WTC11 (cell line): ENCODE measurements around the gene PAQR9. TPM values are rescaled to one million over a fixed set of nuclear protein-coding genes. Genes with fewer than 3 reads are reported as not detected.

ENCODE experiments used
- ATAC-seq: fragments of 200-7000 bp; cut with Tn5 transposase; 2 replicates; pipeline ENCODE4 v1.10.0; 2021; ENCODE audit warnings: mild to moderate bottlenecking, moderate library complexity
- CTCF ChIA-PET: fragments of 300-600 bp; sonication (Branson Sonifier 250); formaldehyde crosslinking; loops from one replicate; lab custom pipeline; 2021; ENCODE audit warnings: antibody characterized with exemption; lab: Charles Lee
- POLR2A ChIA-PET: fragments of 350-600 bp; sonication (Branson Sonifier 250); formaldehyde crosslinking; loops from one replicate; lab custom pipeline; 2021; ENCODE audit warnings: antibody characterized with exemption; lab: Charles Lee
- DNase-seq: peaks from one replicate; pipeline ENCODE4 v3.0.0; 2021; ENCODE audit warnings: low spot score
- H3K27ac Mint-ChIP-seq: 2 replicates; pipeline ENCODE4 v1.8.0; 2021; ENCODE audit warnings: mixed read lengths
- H3K27me3 Mint-ChIP-seq: 2 replicates; pipeline ENCODE4 v1.8.0; 2021; ENCODE audit warnings: low read depth, mild to moderate bottlenecking, moderate library complexity, mixed read lengths
- H3K36me3 Mint-ChIP-seq: 2 replicates; pipeline ENCODE4 v1.8.0; 2021; ENCODE audit warnings: mixed read lengths
- H3K4me1 Mint-ChIP-seq: 2 replicates; pipeline ENCODE4 v1.8.0; 2022; ENCODE audit warnings: mixed read lengths
- H3K4me3 Mint-ChIP-seq: 2 replicates; pipeline ENCODE4 v1.8.0; 2021; ENCODE audit warnings: mild to moderate bottlenecking, moderate library complexity, mixed read lengths
- H3K9me3 Mint-ChIP-seq: 2 replicates; pipeline ENCODE4 v1.8.0; 2021; ENCODE audit warnings: mixed read lengths
- ATF1 ChIP-seq: sonication (generic); formaldehyde crosslinking; IDR thresholded peaks from 2 replicates; pipeline ENCODE4 v1.8.1; 2023; ENCODE audit warnings: mild to moderate bottlenecking, moderate library complexity, missing genetic modification reagents
- KAT7 ChIP-seq: sonication (generic); formaldehyde crosslinking; IDR thresholded peaks from 2 replicates; pipeline ENCODE4 v1.8.1; 2023; ENCODE audit warnings: missing genetic modification reagents, mild to moderate bottlenecking, borderline replicate concordance
- NR3C1 ChIP-seq: sonication (generic); formaldehyde crosslinking; conservative IDR thresholded peaks from 2 replicates; pipeline ENCODE4 v1.8.1; 2023; ENCODE audit warnings: low read depth, mild to moderate bottlenecking, missing genetic modification reagents
- RORB ChIP-seq: fragments of 250-450 bp; sonication (Bioruptor Pico); IDR thresholded peaks from 2 replicates; pipeline ENCODE4 v1.9.0; 2021; ENCODE audit warnings: mild to moderate bottlenecking
- SOX15 ChIP-seq: fragments of 250-450 bp; sonication (Bioruptor Pico); IDR thresholded peaks from 2 replicates; pipeline ENCODE4 v1.9.0; 2021; ENCODE audit warnings: mild to moderate bottlenecking
- SP1 ChIP-seq: sonication (generic); formaldehyde crosslinking; conservative IDR thresholded peaks from 2 replicates; pipeline ENCODE4 v1.8.1; 2022; ENCODE audit warnings: missing genetic modification reagents
- TEAD1 ChIP-seq: sonication (generic); formaldehyde crosslinking; IDR thresholded peaks from 2 replicates; pipeline ENCODE4 v1.8.0; 2022; ENCODE audit warnings: mild to moderate bottlenecking, missing genetic modification reagents
- TEAD4 ChIP-seq: sonication (generic); formaldehyde crosslinking; IDR thresholded peaks from 2 replicates; pipeline ENCODE4 v1.8.0; 2022; ENCODE audit warnings: mild to moderate bottlenecking, missing genetic modification reagents
- ZNF219 ChIP-seq: sonication (generic); formaldehyde crosslinking; IDR thresholded peaks from 2 replicates; pipeline ENCODE4 v1.8.0; 2023; ENCODE audit warnings: missing genetic modification reagents, mild to moderate bottlenecking, borderline replicate concordance
- ZNF396 ChIP-seq: fragments of 250-450 bp; sonication (Bioruptor Pico); IDR thresholded peaks from 2 replicates; pipeline ENCODE4 v1.8.0; 2021; ENCODE audit warnings: mild to moderate bottlenecking, moderate library complexity, borderline replicate concordance
- ZNF416 ChIP-seq: fragments of 250-450 bp; sonication (Bioruptor Pico); IDR thresholded peaks from 2 replicates; pipeline ENCODE4 v1.9.0; 2021; ENCODE audit warnings: mild to moderate bottlenecking, inconsistent platforms
- total RNA-seq: library from RNA; stranded (reverse); gene quantifications from 3 replicates; pipeline ENCODE4 v1.2.3, GENCODE V29; 2021
- TF ChIP-seq, protein P1 (sequence below): sonication (generic); formaldehyde crosslinking; IDR thresholded peaks from 2 replicates; pipeline ENCODE4 v1.8.0; 2022; ENCODE audit warnings: mild to moderate bottlenecking, missing genetic modification reagents
- TF ChIP-seq, protein P2 (sequence below): sonication (generic); formaldehyde crosslinking; IDR thresholded peaks from 2 replicates; pipeline ENCODE4 v1.8.1; 2023; ENCODE audit warnings: mild to moderate bottlenecking, missing genetic modification reagents
- TF ChIP-seq, protein P3 (sequence below): sonication (generic); formaldehyde crosslinking; IDR thresholded peaks from 2 replicates; pipeline ENCODE4 v1.8.0; 2022; ENCODE audit warnings: mild to moderate bottlenecking, missing genetic modification reagents
- TF ChIP-seq, protein P4 (sequence below): sonication (generic); formaldehyde crosslinking; IDR thresholded peaks from 2 replicates; pipeline ENCODE4 v1.8.0; 2022; ENCODE audit warnings: mild to moderate bottlenecking, missing genetic modification reagents
- TF ChIP-seq, protein P5 (sequence below): fragments of 250-450 bp; sonication (Bioruptor Pico); IDR thresholded peaks from 2 replicates; pipeline ENCODE4 v1.9.0; 2021; ENCODE audit warnings: mild to moderate bottlenecking, borderline replicate concordance

The PAQR9 gene
- total RNA-seq, 1 experiment from 2014 or later, result 2.0 TPM

DNA sequence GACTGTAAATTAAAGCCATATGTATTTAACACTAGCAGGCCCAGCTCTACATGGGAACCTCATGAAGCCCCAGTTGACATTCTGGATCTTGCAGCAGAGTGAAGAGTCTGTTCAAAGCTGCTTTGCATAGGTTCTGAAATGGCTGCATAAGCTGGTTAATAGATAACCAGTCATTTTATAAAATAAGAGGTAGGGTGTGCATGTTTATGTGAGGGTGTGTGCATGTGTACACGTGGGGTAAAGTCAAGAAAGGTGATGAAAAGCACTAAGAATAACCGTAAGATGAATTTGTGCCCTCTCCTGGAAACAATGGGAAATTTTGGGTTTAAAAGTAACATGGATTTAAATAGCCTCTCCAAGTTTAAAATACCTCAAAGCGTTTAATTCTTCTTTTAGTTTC lies 33.0 kb downstream of the PAQR9 start (continued):
- TF ChIP-seq, protein P1, sequence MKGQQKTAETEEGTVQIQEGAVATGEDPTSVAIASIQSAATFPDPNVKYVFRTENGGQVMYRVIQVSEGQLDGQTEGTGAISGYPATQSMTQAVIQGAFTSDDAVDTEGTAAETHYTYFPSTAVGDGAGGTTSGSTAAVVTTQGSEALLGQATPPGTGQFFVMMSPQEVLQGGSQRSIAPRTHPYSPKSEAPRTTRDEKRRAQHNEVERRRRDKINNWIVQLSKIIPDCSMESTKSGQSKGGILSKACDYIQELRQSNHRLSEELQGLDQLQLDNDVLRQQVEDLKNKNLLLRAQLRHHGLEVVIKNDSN, result no peak
- TF ChIP-seq TEAD1 (CRISPR knock-in tag) (no peak), SOX15 (CRISPR knock-in tag) (no peak), ZNF396 (CRISPR knock-in tag) (no peak), RORB (no peak)
- TF ChIP-seq, protein P2, sequence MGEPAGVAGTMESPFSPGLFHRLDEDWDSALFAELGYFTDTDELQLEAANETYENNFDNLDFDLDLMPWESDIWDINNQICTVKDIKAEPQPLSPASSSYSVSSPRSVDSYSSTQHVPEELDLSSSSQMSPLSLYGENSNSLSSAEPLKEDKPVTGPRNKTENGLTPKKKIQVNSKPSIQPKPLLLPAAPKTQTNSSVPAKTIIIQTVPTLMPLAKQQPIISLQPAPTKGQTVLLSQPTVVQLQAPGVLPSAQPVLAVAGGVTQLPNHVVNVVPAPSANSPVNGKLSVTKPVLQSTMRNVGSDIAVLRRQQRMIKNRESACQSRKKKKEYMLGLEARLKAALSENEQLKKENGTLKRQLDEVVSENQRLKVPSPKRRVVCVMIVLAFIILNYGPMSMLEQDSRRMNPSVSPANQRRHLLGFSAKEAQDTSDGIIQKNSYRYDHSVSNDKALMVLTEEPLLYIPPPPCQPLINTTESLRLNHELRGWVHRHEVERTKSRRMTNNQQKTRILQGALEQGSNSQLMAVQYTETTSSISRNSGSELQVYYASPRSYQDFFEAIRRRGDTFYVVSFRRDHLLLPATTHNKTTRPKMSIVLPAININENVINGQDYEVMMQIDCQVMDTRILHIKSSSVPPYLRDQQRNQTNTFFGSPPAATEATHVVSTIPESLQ (CRISPR knock-in tag), result no peak

DNA sequence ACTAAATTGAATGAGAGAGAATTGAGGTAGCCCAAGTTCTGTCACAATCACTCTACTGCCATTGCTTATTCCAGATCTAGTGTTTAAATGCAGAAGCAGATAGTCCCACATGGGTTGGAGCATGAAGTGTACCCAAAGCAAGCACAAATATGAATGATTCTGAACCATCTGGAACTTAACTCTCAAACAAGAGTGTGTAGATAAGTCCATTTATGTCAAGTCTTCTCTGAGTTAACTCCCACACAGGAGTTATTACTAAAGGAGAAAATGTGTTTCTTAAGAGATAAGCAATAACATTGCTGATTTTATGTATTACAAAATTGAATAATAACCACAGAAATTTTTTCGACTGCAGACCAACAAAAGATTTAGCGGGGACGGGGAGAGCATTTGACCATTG lies 33.6 kb downstream of the PAQR9 start:
- H3K27me3 Mint-ChIP-seq, result no peaks in the 10 kb centered on the region
- CTCF ChIA-PET, result interaction anchor here (1.1 to 3.8 kb wide), 7 partner anchors 10 to 137 kb away, joined by 3 to 26 read pairs (median 11); partner anchors contain the start of genes PAQR9 and PCOLCE2
- no peak for TF ChIP-seq KAT7 (CRISPR knock-in tag)
- no peak for TF ChIP-seq SP1 (CRISPR knock-in tag)
- TF ChIP-seq, protein P3, sequence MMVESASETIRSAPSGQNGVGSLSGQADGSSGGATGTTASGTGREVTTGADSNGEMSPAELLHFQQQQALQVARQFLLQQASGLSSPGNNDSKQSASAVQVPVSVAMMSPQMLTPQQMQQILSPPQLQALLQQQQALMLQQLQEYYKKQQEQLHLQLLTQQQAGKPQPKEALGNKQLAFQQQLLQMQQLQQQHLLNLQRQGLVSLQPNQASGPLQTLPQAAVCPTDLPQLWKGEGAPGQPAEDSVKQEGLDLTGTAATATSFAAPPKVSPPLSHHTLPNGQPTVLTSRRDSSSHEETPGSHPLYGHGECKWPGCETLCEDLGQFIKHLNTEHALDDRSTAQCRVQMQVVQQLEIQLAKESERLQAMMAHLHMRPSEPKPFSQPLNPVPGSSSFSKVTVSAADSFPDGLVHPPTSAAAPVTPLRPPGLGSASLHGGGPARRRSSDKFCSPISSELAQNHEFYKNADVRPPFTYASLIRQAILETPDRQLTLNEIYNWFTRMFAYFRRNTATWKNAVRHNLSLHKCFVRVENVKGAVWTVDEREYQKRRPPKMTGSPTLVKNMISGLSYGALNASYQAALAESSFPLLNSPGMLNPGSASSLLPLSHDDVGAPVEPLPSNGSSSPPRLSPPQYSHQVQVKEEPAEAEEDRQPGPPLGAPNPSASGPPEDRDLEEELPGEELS (CRISPR knock-in tag), result no peak
- no peak for TF ChIP-seq ZNF416
- no peak for TF ChIP-seq SOX15 (CRISPR knock-in tag)
- TF ChIP-seq, protein P4, sequence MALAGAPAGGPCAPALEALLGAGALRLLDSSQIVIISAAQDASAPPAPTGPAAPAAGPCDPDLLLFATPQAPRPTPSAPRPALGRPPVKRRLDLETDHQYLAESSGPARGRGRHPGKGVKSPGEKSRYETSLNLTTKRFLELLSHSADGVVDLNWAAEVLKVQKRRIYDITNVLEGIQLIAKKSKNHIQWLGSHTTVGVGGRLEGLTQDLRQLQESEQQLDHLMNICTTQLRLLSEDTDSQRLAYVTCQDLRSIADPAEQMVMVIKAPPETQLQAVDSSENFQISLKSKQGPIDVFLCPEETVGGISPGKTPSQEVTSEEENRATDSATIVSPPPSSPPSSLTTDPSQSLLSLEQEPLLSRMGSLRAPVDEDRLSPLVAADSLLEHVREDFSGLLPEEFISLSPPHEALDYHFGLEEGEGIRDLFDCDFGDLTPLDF (CRISPR knock-in tag), result no peak
- TF ChIP-seq ATF1 (CRISPR knock-in tag), result no peak
- TF ChIP-seq TEAD4 (CRISPR knock-in tag), result no peak
- no peak for TF ChIP-seq NR3C1 (CRISPR knock-in tag)
- TF ChIP-seq, protein P5, sequence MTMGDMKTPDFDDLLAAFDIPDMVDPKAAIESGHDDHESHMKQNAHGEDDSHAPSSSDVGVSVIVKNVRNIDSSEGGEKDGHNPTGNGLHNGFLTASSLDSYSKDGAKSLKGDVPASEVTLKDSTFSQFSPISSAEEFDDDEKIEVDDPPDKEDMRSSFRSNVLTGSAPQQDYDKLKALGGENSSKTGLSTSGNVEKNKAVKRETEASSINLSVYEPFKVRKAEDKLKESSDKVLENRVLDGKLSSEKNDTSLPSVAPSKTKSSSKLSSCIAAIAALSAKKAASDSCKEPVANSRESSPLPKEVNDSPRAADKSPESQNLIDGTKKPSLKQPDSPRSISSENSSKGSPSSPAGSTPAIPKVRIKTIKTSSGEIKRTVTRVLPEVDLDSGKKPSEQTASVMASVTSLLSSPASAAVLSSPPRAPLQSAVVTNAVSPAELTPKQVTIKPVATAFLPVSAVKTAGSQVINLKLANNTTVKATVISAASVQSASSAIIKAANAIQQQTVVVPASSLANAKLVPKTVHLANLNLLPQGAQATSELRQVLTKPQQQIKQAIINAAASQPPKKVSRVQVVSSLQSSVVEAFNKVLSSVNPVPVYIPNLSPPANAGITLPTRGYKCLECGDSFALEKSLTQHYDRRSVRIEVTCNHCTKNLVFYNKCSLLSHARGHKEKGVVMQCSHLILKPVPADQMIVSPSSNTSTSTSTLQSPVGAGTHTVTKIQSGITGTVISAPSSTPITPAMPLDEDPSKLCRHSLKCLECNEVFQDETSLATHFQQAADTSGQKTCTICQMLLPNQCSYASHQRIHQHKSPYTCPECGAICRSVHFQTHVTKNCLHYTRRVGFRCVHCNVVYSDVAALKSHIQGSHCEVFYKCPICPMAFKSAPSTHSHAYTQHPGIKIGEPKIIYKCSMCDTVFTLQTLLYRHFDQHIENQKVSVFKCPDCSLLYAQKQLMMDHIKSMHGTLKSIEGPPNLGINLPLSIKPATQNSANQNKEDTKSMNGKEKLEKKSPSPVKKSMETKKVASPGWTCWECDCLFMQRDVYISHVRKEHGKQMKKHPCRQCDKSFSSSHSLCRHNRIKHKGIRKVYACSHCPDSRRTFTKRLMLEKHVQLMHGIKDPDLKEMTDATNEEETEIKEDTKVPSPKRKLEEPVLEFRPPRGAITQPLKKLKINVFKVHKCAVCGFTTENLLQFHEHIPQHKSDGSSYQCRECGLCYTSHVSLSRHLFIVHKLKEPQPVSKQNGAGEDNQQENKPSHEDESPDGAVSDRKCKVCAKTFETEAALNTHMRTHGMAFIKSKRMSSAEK (CRISPR knock-in tag), result no peak
- TF ChIP-seq, protein P1, result no peak
- no peak for TF ChIP-seq ZNF219 (CRISPR knock-in tag)
- TF ChIP-seq, all 79 proteins: peak for 0
- DNase-seq (no peak), ATAC-seq (no peak)
- Mint-ChIP-seq H3K4me1 (peaks cover 8% of the 10 kb centered on the region), H3K27ac (no peak overlapping the region), H3K9me3 (peaks cover 7% of the 10 kb centered on the region), H3K4me3 (no peak overlapping the region), H3K36me3 (no peaks in the 10 kb centered on the region)
- POLR2A ChIA-PET, result no interaction called here
